Epithelial cell of esophagus (primary cell): Measurements from ENCODE around the gene UNC5CL.
"Not testable (repeated sequence)": the region's sequence is repeated elsewhere in the genome, so short reads cannot be mapped to it uniquely, and the experiment has no call there.

Source experiments
- DNase-seq: peaks from one replicate; pipeline ENCODE4 v3.0.0; 2010; ENCODE audit warnings: low read depth
- H3K4me3 ChIP-seq: 2 replicates; pipeline ENCODE4 v1.5.1; 2011; ENCODE audit warnings: mild to moderate bottlenecking, low read length, control low read depth
- CTCF ChIP-seq: IDR thresholded peaks from 2 replicates; pipeline ENCODE4 v1.5.1; 2011; ENCODE audit warnings: low read depth, mild to moderate bottlenecking, low read length, control low read depth, inconsistent platforms; ENCODE audit not compliant: insufficient read depth; ENCODE audit errors: missing control alignments

UNC5CL gene

GRCh38 chr6:41009669-41010068 is 29.4 kb downstream of the UNC5CL start:
- H3K4me3 ChIP-seq: no peak overlapping the region
- no peak for DNase-seq
- TF ChIP-seq CTCF: no peak

GRCh38 chr6:41008011-41008410 is 31.0 kb downstream of the UNC5CL start:
- no peak for TF ChIP-seq CTCF
- DNase-seq: no peak
- no peak overlapping the region for H3K4me3 ChIP-seq

GRCh38 chr6:41006980-41007379 is 32.0 kb downstream of the UNC5CL start:
- not testable (repeated sequence) for H3K4me3 ChIP-seq, DNase-seq

- peak; percentile 63 for TF ChIP-seq CTCF
- peak; percentile 65 for DNase-seq
- H3K4me3 ChIP-seq: not testable (repeated sequence)
These were observed 32.8 kb downstream of the UNC5CL start for GRCh38 chr6:41006217-41006616.

GRCh38 chr6:41002168-41002567 is 36.9 kb downstream of the UNC5CL start:
- DNase-seq: no peak
- TF ChIP-seq CTCF: no peak
- H3K4me3 ChIP-seq: no peak overlapping the region

- no peak for TF ChIP-seq CTCF
- H3K4me3 ChIP-seq: no peak overlapping the region
- DNase-seq: no peak
These were observed 38.8 kb downstream of the UNC5CL start for GRCh38 chr6:41000248-41000647.

- DNase-seq: peak; percentile 20
- no peak overlapping the region for H3K4me3 ChIP-seq
These were observed 39.5 kb downstream of the UNC5CL start for GRCh38 chr6:40999569-40999968.

More at GRCh38 chr6:40999569-40999968, 39.5 kb downstream of the UNC5CL start:
- TF ChIP-seq CTCF: no peak
